ENCODE measurements around the gene ACSS1.

Gene ACSS1

DNA sequence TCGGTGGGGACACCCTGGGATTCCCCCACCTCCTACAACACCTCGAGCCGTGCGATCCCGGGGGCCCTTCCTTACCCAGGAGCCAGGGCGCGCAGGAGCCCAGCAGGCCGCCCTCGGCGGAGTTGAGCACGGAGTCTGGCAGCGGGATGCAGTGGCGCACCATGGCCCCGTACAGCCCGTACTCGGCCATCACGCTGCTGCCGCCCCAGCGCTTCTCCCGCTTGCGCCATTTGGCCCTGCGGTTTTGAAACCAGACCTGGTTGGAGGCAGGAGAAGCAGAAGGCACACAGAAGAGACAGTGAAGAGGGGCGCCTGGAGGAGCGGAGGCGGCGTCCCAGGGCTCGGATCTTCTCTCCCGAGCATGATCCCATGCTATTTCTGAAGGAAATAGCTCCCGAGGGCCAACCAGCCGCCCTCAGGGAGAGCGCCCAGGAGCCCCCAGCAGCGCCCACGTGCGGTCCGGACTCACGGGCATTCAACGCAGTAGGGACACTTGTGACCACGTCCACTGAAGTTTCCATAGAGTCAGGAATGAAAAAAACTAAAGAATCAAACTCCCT is 19.8 kb upstream of the ACSS1 start:
- DNase-seq = no peak

DNA sequence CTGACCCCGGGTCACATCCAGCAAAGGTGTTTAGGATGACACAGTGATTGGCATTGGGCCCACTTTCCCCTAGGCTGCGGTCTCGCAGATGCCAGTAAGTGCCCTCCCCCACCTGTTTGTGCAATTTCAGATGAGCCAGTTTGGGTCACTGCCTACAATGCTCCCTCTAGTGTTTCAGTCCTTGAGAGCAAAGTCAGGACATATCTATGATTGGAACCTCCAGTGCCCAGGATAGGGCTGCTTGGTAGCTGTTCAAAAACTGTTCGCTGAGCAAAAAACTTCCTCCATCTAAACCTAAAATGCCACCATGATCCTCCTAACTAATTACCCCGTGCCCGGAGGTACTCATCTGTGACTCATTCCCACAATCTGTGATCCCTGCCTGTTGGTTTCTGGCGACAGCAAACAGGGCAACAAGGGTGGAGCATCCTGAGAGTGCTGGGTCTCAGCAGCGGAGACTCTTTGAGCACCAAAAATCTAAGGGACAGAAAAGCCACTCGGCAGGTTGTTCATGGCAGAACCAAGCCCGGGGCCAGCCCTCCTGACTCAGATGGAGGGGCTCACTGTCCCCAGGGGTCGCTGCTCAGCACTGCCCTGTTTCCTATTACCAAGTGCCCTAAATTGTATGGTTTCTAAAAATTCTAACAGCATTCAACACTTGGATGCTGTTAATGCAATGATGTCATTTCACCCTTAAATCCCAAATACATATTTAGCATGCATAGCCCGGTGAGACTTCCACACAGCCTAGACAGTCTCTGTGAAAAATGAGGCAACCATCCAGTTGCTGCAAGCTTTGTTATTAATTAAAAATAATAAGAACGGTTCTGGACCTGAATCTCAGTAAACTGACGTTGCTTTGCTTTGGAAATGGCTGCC is 19.0 kb upstream of the ACSS1 start:
- DNase-seq = peak; percentile 26

DNA sequence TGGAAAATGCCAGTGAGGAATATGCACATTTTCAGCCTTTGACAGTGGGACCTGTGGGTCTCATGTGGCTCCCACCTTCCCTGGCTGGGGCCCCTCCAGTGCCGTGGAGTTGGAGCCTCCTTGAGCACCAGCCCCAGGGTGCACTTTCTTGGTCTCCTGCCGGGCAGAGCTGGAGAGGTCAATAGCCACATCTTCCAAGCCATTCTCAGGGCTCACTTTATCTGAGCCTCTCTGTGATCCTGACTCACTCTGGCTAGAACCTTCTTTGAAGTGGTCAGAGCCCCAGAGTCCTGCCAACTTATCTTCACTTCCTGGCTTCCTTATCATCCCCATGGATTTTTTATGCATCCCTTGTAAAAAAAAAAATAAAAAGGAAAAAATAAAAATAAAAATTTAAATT is 18.3 kb upstream of the ACSS1 start:
- no peak for DNase-seq

DNA sequence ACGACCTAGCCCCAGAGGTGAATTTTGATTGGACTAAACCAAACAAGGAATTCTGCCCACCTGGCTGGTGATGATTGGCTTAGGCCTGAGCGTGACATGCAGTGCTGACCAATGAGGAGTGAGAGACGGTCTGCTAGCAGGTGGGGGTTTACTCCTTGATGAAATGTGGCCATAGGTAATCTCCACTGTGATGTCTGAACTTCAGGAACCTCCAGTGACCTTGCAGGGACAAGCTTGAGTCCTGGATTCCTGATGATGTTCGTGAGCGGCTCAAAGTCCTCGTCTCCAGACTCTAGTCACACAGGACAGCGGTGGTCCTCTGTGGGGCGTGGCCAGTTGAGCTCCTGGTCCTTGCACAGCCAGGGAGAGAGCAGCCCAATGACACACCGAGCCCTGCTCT is 15.6 kb upstream of the ACSS1 start:
- DNase-seq = no peak

DNA sequence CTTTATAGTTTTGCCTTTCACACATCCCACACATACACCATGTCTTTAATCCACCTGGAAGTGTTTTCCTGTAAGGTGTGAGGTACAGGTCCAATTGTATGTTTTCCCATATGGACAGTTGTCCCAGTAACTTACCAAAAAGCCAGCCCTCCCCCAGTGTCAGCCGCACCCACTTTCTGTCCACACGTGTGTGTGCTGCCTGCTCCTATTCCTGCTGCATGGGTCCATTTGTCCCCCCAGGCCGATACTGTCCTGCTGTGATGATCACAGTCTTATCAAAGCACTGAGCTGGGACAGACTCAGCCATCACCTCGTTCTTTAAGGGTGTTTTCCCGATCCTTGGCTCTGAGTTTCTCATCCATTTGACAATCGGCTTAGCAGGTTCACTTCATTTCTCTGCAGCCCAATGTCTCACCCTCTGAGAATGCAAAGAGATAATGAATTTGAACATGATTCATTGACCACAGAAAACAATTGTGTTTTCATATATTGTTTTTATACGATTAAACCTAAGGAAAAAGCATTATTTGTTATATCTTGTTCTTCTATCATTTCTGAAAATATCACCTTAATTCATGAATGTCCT is 14.4 kb upstream of the ACSS1 start:
- DNase-seq = no peak

DNA sequence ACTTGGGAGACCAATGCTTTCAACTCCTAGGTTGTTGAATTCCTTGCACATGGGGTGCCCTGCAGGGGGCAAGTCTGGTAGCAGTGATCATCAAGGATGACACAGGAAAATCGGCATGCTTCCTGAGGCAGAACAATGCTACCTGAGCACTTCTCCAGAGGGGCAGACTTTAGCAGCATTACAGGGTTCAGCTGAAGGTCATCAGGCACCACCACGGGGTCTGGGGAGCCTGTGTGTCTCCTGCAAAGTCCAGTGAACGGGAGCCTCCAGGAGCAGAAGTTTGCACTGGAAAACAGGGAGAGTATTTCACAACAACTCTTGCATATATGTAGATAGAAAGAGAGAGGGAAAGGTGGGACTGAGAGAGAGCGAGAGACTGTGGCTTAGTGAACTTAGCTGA is 13.8 kb upstream of the ACSS1 start:
- no peak for DNase-seq

DNA sequence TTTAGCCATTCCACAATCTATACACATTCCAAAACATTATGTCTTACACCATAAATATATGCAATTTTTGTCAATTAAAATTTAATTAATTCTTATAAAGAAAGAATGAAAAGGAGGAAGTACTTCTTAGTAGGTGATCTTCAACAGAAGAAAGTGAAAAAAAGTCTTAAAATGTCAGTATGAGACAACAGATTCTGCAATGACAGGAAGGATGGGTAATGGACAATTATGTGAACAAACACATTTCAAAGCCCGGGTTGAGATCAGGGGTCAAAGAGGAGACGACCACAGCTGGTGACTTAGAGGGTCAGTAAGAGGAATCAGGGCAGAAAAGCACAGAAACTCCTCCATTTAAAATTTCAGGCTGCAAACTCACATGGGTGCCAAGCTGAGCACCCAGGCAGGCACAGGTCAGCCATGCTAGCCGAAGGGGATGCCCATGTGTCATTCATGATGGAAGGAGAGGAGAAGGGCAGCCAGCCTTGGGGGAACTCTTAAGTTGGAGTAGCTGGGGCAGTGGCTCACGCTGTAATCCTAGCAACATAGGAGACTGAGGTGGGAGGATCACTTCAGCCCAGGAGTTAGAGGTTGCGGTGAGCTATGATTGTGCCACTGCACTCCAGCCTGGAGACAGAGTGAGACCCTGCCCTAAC is 13.0 kb upstream of the ACSS1 start:
- DNase-seq = no peak

DNA sequence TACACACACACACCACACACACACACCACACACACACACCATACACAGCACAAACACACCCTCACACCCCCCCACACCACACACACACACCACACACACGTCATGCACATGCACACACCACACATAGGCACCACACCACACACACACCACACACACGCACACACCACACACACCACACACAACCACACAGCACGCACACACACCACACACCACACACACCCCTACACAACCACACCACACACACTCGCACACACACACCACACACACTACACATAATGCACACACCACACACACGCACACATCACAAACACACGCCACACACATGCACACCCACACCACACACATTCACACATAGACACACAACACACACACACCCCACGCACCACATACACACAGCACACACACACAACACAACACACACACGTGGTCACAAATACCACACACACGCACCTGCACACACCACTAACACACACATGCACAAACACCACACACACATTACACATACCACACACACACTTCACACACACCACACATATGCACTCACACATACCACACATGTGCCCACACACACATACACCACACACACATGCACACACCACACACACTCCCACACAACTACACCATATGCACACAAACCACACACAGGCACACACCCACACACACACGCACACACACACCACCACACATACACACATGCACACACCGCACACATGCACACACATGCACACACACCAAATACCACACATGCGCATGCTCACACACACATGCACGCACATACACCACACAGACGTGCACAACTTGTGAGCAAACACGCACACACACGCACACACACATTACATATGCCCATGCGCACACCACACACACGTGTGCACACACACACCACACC is 9.4 kb upstream of the ACSS1 start:
- DNase-seq = no peak

DNA sequence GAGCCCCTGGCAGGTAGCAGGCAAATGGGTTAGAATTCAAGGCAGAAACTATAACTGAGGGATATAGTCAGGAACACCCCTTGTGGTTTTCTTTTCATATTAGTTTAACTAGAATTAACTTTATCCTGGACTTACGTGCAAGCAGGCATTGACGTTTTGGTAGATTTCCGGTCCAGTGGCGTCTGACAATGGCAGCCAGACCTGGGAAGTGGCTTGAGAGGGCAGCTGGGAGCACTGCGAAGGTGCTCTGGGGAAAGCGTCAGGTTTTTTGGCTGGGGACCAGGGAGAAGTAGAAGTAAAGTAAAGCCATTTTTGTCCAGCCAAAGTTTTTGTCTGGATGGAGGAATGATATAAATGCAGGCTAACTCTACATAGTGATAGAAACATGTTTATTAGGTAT is 8.4 kb upstream of the ACSS1 start:
- no peak for DNase-seq

DNA sequence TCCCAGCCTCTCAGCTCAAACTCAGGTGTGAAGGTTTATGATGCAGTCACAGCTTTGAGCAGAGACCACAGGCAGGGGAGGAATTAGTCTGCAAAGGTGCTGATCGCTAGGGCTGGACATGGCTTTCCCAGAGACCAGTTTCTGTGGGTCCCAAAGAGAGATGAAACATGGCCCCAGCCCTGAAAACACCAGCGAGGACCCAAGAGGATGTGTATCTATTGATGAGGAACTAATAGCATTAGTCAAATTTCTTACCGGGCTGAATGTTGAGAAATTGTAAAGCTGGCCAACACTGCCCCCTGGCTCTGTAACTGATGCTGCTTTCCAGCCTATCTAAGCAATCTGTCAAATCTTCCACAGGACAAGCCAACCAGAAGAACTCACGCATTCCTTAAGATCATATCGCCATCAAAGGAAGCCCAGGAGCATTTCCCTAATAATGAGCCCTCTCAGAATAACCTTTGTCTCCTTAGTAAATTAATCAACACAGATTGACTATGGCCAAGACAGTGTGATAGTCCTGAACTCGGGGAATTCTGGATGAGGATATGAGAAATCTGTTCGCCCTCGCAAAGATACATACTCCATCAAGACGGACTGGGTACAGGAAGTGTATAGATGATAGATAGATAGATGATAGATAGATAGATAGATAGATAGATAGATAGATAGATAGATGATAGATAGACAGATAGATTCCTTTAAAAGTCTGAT is 7.8 kb upstream of the ACSS1 start:
- DNase-seq = peak; percentile 79

DNA sequence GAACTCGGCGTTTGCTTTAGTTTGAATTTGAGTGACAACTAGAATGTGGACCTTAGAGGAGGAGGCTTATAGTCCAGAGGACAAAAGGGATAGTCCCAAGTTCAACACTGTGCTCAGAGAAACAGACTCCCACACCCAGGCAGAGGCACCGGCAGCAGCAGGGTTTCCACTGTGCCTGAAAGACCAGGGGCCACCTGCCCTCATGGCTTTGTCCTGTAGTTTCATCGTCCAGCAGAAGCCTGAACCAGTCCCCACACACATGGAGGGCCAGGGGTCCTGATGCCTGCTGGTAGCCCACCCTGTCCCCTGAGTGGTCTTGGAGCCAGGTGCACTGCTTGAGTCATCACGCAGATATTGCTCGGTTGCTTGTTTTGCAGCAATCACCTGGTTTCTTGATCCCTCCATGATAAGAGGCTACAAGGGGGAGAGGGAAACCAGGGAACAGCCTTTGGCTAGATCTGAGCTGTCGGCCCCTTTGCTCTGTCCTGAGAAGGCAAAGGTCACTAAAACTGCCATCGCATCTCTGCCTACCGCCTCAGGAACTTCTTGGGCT is 7.2 kb upstream of the ACSS1 start:
- no peak for DNase-seq

DNA sequence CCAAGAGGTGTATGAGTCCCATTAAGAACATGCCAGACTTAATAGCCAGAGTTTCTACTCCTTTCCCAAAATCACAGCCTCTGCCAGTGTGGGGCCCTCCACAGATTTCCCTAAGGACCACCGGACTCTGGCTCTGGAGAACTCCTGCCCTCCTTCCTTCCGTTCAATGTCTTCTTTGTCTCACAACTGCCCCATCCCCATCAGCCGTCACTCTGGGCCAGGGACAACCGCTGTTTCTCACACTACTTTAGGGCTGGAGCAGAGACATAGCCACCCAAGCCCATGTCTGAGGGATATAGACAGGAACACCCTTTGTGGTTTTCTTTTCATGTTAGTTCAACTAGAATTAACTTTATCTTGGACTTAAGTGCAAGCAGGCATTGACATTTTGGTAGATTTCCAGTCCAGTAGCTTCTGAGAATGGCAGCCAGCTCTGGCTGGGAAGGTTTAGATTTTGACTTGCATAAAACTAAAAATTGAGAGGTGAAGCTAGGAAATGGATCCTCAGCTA is 6.7 kb upstream of the ACSS1 start:
- DNase-seq = no peak

DNA sequence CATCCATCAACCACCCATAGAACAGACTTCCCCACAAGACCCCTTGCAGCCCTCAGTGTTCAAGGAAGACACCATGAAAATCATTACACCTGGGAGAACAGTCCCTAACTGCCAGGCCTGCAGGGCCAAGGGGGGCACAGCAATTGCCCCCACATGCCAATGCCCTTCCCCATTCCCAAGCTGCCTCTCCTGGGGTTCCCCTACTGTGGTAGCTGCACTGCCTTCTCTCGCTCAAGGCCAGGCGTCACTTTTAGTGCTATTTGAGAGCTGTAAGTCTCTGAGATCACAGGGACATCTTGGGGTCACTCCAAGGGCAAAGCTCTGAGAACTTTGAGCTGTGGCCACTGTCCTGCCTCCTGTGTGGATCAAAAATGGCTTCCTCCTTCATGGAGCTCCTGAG is 6.0 kb upstream of the ACSS1 start:
- DNase-seq = no peak

DNA sequence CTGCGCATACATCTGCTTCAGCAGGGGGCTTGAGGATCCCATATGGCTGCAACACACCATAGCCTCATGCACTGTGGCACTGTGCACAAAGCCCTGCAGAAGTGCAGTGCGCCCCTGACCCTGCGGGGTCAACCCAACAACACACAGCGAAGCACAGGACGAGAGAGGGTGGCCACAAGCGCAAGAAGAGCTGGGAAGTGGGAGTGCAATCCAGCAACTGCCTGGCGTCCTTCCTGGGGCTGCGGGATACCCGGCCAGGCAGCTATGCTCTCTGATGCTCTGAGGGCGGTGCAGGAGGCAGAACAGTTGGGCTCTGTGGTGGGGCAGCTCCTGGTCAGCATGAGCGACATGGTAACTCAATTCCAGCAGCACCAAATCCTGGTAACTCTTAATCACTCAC is 5.6 kb upstream of the ACSS1 start:
- DNase-seq = no peak

DNA sequence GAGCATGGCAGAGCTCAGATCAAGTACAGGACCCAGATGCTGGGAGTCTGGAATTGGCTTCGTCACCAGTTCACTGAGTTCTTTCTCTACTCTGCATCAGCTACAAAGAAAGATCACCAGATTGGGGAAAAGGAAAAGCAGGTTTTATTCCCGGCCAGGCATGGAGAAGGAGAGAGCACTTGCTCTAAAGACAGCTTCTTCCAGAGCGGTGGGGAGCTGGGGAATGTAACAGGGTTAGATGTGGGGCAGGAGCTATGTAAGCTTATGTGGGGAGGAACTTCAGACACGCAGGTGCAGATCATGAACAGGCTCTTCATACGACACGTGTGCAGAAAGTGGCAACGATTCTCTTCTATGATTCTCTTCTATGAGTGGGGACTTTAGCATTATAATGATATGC is 4.9 kb upstream of the ACSS1 start:
- DNase-seq = no peak

DNA sequence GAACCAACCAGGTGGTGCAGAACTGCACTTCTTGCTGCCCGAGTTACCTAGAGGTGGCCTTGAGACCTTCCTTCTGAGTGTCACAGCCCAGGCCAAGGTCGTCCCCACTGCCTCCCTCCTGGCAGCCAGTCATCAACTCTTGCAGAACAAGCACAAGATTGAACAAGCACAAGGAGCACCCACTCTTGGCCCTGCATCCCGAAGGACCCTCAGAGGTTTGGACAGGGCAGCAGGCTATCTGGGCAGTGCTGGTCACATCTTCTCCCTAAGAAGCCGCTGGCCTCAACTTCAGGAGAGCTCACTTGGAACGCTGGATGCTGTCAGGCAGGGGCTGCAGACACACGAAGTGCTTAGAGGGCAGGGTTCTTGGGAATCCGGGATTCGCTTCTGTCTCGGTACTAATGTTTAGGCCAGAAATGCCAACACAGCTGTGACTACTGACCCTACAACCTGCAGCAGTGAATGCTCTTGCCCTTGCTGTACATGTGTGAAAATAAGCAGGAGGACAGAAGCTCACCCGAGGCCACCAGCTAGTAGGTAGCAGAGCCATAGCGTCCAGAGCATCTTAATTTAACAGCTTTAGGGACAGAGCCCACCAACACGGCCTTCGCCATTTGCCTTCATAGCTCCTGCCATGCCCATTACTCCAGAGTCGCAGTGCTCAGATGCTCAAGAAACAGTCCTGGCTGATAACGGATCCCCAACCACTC is 4.0 kb upstream of the ACSS1 start:
- no peak for DNase-seq

DNA sequence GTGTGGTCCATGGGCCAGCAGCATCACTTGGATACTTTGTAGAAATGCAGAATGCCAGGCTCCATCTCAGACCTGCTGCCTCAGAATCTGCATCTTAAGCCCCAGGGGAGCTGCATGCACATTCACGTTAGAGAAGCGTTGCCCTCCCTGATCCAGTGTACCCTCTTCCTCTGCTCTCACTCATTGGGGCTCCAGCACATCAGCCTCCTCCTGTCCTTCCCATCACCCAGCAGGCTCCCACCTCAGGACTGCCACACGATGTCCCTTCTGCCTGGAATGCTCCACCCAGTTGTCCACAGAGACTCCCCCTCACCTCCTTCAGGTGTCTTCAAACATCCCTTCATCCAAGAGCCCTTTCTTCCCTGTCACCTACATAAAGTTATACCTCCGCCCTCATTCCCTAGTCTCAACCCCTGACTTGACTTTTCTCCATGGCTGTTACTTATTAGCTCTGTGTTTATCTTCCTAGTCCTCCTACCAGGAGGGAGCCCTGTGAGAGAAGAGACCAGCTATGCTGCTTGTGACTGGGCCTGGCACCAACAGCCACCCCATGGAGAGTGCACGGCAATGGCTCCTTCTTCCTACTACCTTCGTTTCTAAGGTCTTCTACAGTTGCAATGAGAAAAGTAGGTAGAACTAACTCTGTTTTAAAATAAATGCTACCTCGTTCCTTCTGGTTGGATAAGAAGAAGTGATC is 3.3 kb upstream of the ACSS1 start:
- no peak for DNase-seq

DNA sequence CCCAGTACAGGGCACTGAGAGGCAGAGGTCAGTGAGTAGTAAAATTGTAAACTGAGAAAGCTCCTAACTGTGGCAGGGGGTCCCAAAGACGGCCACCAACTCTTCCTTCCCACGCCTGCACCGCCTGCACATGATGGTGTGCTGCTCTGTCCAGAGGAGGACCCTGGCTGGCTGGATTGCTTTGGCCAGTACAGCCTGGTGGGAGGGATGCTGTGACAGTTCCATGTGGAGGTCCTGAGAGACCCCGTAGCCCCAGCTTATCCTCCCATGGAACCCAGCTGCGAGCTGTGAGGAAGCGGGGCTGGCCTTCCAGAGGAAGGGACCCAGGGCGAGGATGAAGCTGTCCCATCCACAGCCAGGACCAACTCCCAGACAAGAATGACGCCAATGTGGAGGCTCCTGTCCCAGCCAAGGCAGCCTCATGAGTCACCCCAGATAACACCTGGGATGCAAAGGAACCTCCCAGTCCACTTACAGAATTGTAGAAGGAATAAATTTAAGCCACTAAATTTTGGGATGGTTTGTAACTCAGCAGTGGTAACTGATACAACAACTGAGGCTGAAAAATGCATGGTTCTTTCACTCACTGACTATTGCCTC is 2.0 kb upstream of the ACSS1 start:
- DNase-seq = no peak

DNA sequence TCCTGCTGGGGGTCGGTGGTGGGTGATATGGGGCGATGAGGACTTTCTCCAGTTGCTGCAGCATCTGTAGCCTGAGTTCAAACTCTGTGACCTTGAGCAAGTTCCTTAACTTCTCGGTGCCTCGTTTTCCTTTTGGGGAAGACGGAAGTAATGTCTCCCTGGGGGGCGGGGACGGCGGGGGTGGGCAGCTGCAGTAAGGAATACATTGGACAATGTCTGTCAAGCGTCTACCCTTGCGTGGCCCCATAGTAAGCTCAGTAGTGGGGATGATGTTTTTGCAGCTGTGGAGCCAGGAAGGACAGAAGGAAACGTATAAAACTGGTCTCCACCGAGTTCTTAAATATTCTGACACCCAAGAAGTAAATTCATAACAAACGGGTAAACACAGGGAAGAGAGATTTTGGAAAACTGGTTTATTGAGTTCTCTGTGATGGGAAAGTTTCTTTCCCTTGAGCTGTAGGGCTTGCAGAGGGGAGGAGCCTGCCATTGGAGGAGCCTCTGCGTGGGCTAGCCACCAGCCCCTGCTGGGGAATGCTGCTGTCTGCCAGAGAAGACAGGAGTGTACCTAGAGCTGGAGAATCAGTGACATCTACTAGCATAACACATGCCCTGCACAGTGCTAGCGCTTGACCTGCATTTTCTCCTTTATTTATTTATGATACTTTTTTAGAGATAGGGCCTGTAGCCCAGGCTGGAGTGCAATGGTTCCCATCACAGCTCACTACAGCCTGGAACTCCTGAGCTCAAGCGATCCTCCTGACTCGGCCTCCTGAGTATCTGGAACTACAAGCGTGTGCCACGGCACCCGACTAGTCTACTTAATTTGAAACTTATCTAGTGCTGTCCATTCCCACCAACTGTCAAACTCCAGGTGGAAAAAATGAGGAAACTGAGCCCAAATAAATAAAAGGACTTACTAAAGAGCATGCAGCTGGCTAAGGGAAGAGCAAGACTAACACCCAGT is 1.2 kb upstream of the ACSS1 start:
- DNase-seq = peak; percentile 18
